Activated CD8-positive, alpha-beta memory T cell treated with anti-CD3 and anti-CD28 coated beads, Interleukin-2, amount 50 U/mL, for 48 hours (primary cell): ENCODE results near the gene TRAPPC2L.

Source experiments
- DNase-seq: peaks from one replicate; pipeline ENCODE4 v3.0.0-alpha.2; 2020

The TRAPPC2L gene

DNA sequence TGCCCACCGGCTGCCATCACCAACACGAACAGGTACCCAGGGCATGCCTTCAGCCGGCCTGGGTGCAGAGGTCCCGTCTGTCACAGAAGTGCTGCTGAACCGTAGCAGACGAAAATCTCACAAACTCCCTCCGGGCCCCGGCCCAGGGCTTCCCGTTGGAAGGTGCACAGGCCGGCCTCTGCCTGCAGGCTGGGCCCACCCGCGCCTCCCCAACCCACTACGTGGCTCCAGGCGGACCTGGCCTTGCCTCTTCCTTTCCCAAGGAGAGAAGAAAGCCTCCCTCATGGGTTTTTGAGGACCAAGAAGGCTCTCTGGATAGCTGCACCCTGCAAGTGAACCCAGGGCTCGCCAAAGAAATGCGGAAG lies 55.0 kb downstream of the TRAPPC2L start:
- no peak for DNase-seq
